GM19025 (cell line): ENCODE results near the gene USP17L10.
"Not testable (repeated sequence)": the region's sequence is repeated elsewhere in the genome, so short reads cannot be mapped to it uniquely, and the experiment has no call there.

Source experiments
- ATAC-seq: cut with Tn5 transposase; IDR thresholded peaks from one replicate; pipeline ENCODE4 v1.9.1; 2021; ENCODE audit warnings: mild to moderate bottlenecking, low read depth, moderate library complexity; ENCODE audit not compliant: unreplicated experiment

The USP17L10 gene, protein sequence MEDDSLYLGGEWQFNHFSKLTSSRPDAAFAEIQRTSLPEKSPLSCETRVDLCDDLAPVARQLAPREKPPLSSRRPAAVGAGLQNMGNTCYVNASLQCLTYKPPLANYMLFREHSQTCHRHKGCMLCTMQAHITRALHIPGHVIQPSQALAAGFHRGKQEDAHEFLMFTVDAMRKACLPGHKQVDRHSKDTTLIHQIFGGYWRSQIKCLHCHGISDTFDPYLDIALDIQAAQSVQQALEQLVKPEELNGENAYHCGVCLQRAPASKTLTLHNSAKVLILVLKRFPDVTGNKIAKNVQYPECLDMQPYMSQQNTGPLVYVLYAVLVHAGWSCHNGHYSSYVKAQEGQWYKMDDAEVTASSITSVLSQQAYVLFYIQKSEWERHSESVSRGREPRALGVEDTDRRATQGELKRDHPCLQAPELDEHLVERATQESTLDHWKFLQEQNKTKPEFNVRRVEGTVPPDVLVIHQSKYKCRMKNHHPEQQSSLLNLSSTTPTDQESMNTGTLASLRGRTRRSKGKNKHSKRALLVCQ

DNA sequence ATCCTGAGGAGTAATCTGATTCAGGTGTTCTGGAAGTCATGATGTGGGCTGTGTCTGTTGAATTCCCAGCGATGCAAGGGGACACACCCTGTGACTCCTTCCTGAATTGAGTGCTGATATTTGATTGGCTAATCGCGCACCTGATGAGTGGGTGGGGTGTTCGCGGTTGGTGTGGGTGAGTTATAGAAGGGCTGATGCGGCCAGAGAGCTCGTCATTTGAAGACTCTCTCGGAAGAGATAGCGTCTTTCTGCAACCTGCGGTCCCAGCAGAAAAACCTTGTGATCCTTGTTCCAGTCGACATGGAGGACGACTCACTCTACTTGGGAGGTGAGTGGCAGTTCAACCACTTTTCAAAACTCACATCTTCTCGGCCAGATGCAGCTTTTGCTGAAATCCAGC is at the start of gene USP17L10:
USP17L10 (plus strand) TSS at position 301 of the 400 bp plus-strand sequence; CDS start at position 301, 0 bp downstream.
- ATAC-seq, result not testable (repeated sequence)

DNA sequence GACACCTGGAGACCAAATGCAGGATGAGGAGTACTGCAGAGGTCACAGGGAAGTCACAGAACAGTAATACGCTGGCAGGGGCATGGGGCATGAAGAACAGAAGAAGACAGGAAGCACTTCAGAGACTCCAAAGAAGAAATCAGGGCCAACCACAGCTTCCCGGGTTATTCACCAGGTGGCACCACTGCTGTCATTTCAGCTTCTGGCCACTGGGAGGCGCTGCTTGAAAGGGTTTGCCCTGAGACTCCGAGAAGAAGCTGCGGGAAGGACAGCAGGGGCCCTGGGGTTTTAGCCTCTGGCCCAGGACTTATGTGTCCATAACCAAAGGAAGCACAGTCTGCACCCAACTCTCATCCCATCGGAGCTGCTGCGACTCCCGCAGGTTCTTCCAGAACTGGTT is 44.5 kb upstream of the USP17L10 start:
- ATAC-seq, result not testable (repeated sequence)

DNA sequence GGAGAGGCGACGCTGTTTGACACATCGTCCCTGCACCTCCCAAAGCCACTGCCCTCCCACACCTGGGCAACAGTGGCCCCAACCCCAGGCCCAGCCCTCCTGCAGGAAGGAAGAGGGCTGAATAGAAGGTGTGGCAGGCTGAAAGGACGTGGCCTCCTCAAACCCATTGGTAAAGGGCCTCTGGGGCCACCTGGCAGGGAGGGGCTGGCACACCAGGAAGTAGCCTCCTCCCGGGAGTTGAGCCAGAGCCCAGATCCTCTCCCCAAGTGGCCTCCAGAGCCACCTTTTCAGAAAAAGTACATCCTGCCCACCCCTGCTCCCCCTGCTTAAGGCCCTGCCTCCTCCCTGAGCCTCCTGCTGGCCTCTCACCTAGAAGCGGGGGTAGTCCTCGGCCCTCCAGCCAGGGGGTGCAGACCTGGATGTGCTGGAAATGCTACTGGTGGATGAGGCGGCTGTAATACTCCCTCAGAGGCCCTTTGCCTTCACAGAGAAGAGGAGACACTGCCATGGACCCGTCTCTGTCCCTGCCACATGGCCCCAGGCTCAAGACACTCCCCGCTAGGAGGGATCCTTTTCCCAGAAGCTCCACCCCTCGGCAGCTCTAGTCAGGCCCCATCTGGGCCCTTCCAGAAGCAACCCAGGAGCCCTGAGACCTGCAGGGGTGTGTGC is 40.5 kb upstream of the USP17L10 start, which contains the start of gene FAM90A26:
FAM90A26 (plus strand) TSS at position 619 of the 669 bp plus-strand sequence. CDS start 2,764 bp downstream, outside the sequence.
- not testable (repeated sequence) for ATAC-seq

DNA sequence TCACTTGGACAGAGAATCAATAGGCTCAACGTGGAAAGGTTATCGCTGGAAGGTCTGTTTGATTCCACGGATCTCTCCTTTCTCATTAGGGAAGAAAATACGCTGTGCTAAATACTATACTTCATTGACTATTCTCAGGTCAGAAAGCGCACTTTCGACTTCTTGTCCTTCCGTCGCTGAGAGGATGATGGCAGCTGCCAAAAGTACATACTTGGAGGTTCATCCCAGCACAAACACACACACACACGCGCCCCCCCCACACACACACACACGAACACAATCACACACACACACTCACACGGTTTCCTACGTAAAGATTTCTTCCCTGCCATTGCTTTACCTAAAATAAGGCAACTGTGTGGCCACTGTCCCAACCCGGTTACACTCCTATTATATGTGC is 4.2 kb downstream of the USP17L10 start:
- ATAC-seq, result not testable (repeated sequence)

DNA sequence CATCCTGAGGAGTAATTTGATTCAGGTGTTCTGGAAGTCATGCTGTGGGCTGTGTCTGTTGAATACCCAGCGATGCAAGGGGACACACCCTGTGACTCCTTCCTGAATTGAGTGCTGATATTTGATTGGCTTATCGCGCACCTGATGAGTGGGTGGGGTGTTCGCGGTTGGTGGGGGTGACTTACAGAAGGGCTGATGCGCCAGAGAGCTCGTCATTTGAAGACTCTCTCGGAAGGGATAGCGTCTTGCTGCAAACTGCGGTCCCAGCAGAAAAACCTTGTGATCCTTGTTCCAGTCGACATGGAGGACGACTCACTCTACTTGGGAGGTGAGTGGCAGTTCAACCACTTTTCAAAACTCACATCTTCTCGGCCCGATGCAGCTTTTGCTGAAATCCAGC is 4.6 kb downstream of the USP17L10 start, which contains the start of gene USP17L11:
USP17L11 (plus strand) TSS at position 301 of the 400 bp plus-strand sequence; CDS start at position 301, 0 bp downstream.
- ATAC-seq, result not testable (repeated sequence)

DNA sequence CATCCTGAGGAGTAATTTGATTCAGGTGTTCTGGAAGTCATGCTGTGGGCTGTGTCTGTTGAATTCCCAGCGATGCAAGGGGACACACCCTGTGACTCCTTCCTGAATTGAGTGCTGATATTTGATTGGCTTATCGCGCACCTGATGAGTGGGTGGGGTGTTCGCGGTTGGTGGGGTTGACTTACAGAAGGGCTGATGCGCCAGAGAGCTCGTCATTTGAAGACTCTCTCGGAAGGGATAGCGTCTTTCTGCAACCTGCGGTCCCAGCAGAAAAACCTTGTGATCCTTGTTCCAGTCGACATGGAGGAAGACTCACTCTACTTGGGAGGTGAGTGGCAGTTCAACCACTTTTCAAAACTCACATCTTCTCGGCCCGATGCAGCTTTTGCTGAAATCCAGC is 9.4 kb downstream of the USP17L10 start, which contains the start of gene USP17L12:
USP17L12 (plus strand) TSS at position 301 of the 400 bp plus-strand sequence; CDS start at position 301, 0 bp downstream.
- ATAC-seq, result not testable (repeated sequence)

DNA sequence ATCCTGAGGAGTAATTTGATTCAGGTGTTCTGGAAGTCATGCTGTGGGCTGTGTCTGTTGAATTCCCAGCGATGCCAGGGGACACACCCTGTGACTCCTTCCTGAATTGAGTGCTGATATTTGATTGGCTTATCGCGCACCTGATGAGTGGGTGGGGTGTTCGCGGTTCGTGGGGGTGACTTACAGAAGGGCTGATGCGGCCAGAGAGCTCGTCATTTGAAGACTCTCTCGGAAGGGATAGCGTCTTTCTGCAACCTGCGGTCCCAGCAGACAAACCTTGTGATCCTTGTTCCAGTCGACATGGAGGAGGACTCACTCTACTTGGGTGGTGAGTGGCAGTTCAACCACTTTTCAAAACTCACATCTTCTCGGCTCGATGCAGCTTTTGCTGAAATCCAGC is 14.1 kb downstream of the USP17L10 start, which contains the start of gene USP17L13:
USP17L13 (plus strand) TSS at position 301 of the 400 bp plus-strand sequence; CDS start at position 301, 0 bp downstream.
- not testable (repeated sequence) for ATAC-seq

DNA sequence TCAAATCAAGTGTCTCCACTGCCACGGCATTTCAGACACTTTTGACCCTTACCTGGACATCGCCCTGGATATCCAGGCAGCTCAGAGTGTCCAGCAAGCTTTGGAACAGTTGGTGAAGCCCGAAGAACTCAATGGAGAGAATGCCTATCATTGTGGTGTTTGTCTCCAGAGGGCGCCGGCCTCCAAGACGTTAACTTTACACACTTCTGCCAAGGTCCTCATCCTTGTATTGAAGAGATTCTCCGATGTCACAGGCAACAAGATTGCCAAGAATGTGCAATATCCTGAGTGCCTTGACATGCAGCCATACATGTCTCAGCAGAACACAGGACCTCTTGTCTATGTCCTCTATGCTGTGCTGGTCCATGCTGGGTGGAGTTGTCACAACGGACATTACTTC is 19.8 kb downstream of the USP17L10 start:
- ATAC-seq, result not testable (repeated sequence)

DNA sequence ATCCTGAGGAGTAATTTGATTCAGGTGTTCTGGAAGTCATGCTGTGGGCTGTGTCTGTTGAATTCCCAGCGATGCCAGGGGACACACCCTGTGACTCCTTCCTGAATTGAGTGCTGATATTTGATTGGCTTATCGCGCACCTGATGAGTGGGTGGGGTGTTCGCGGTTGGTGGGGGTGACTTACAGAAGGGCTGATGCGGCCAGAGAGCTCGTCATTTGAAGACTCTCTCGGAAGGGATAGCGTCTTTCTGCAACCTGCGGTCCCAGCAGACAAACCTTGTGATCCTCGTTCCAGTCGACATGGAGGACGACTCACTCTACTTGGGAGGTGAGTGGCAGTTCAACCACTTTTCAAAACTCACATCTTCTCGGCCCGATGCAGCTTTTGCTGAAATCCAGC is 23.6 kb downstream of the USP17L10 start, which contains the start of gene USP17L15:
USP17L15 (plus strand) TSS at position 301 of the 400 bp plus-strand sequence; CDS start at position 301, 0 bp downstream.
- not testable (repeated sequence) for ATAC-seq

DNA sequence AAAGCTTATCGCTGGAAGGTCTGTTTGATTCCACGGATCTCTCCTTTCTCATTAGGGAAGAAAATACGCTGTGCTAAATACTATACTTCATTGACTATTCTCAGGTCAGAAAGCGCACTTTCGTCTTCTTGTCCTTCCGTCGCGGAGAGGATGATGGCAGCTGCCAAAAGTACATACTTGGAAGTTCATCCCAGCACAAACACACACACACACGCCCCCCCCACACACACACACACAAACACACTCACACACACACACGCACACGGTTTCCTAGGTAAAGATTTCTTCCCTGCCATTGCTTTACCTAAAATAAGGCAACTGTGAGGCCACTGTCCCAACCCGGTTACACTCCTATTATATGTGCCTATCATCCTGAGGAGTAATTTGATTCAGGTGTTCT is 28.0 kb downstream of the USP17L10 start:
- not testable (repeated sequence) for ATAC-seq

DNA sequence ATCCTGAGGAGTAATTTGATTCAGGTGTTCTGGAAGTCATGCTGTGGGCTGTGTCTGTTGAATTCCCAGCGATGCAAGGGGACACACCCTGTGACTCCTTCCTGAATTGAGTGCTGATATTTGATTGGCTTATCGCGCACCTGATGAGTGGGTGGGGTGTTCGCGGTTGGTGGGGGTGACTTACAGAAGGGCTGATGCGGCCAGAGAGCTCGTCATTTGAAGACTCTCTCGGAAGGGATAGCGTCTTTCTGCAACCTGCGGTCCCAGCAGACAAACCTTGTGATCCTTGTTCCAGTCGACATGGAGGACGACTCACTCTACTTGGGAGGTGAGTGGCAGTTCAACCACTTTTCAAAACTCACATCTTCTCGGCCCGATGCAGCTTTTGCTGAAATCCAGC is 33.1 kb downstream of the USP17L10 start, which contains the start of gene USP17L17:
USP17L17 (plus strand) TSS at position 301 of the 400 bp plus-strand sequence; CDS start at position 301, 0 bp downstream.
- ATAC-seq, result not testable (repeated sequence)

DNA sequence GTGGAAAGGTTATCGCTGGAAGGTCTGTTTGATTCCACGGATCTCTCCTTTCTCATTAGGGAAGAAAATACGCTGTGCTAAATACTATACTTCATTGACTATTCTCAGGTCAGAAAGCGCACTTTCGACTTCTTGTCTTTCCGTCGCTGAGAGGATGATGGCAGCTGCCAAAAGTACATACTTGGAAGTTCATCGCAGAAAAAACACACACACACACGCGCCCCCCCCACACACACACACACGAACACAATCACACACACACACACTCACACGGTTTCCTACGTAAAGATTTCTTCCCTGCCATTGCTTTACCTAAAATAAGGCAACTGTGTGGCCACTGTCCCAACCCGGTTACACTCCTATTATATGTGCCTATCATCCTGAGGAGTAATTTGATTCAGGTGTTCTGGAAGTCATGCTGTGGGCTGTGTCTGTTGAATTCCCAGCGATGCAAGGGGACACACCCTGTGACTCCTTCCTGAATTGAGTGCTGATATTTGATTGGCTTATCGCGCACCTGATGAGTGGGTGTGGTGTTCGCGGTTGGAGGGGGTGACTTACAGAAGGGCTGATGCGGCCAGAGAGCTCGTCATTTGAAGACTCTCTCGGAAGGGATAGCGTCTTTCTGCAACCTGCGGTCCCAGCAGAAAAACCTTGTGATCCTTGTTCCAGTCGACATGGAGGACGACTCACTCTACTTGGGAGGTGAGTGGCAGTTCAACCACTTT is 37.7 kb downstream of the USP17L10 start, which contains the start of gene USP17L18:
USP17L18 (plus strand) TSS at position 678 of the 728 bp plus-strand sequence; CDS start at position 678, 0 bp downstream.
- ATAC-seq, result not testable (repeated sequence)

DNA sequence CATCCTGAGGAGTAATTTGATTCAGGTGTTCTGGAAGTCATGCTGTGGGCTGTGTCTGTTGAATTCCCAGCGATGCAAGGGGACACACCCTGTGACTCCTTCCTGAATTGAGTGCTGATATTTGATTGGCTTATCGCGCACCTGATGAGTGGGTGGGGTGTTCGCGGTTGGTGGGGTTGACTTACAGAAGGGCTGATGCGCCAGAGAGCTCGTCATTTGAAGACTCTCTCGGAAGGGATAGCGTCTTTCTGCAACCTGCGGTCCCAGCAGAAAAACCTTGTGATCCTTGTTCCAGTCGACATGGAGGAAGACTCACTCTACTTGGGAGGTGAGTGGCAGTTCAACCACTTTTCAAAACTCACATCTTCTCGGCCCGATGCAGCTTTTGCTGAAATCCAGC is 42.6 kb downstream of the USP17L10 start, which contains the start of gene USP17L19:
USP17L19 (plus strand) TSS at position 301 of the 400 bp plus-strand sequence; CDS start at position 301, 0 bp downstream.
- not testable (repeated sequence) for ATAC-seq

DNA sequence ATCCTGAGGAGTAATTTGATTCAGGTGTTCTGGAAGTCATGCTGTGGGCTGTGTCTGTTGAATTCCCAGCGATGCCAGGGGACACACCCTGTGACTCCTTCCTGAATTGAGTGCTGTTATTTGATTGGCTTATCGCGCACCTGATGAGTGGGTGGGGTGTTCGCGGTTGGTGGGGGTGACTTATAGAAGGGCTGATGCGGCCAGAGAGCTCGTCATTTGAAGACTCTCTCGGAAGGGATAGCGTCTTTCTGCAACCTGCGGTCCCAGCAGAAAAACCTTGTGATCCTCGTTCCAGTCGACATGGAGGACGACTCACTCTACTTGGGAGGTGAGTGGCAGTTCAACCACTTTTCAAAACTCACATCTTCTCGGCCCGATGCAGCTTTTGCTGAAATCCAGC is 47.4 kb downstream of the USP17L10 start, which contains the start of gene USP17L20:
USP17L20 (plus strand) TSS at position 301 of the 400 bp plus-strand sequence; CDS start at position 301, 0 bp downstream.
- ATAC-seq, result not testable (repeated sequence)
